LNCAP (cell line): ENCODE results near the gene OR9G1.

ENCODE experiments used
- TF ChIP-seq, protein P1 (sequence below): fragments of 450-650 bp; IDR thresholded peaks from 2 replicates; pipeline ENCODE4 v1.5.1; 2017; ENCODE audit warnings: mild to moderate bottlenecking

OR9G1 gene

GRCh38 chr11:56700914-56701485 lies 2.1 kb downstream of the OR9G1 start:
- TF ChIP-seq, protein P1, sequence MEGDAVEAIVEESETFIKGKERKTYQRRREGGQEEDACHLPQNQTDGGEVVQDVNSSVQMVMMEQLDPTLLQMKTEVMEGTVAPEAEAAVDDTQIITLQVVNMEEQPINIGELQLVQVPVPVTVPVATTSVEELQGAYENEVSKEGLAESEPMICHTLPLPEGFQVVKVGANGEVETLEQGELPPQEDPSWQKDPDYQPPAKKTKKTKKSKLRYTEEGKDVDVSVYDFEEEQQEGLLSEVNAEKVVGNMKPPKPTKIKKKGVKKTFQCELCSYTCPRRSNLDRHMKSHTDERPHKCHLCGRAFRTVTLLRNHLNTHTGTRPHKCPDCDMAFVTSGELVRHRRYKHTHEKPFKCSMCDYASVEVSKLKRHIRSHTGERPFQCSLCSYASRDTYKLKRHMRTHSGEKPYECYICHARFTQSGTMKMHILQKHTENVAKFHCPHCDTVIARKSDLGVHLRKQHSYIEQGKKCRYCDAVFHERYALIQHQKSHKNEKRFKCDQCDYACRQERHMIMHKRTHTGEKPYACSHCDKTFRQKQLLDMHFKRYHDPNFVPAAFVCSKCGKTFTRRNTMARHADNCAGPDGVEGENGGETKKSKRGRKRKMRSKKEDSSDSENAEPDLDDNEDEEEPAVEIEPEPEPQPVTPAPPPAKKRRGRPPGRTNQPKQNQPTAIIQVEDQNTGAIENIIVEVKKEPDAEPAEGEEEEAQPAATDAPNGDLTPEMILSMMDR = no peak

DNA sequence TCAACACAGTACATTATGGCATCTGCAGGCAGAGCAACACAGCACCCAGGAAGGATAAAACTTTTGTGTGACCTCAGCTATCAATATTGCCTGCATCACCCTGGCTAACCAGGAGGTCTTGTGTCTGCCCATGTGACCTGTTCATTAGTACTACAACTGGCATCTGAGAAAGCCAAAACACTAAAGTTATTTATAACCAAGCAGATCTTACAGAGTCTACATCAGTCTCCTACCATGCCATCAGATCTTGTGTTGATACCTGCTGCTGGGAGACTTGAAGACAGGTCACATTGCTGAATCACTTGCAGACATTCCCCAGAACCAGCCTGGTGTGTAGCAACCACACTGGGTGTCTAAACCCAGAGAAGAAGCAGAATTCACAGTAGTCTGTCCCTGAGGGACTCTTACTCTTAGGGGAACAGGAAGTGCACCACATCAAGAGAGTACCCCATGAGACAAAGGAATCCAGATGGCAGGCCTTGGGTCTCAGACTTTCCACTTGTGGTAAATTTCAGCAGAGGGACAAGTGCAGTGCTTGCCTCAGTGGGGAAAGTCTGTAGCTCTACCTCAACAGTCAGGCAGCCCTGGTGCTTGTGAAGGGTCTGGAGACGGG lies 7.0 kb downstream of the OR9G1 start:
- TF ChIP-seq, protein P1 = no peak

GRCh38 chr11:56706486-56706885 lies 7.6 kb downstream of the OR9G1 start:
- TF ChIP-seq, protein P1 = no peak

DNA sequence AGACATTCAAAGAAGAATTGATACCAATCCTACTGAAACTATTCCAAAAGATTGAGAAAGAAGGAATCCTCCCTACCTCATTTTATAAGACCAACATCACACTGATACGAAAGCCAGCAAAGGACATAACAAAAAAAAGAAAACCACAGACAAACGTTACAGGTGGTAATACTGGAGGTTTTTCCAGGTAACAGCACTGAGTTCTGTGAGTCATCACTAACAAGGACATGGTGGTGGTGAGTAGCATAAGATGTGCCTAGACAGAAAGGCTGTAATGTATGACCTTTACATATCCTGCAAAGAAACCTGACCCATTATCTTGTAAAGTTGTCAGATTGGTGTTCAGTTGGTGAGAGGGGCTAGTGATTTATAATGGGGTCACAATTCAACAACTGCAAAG lies 15.3 kb downstream of the OR9G1 start:
- TF ChIP-seq, protein P1 = no peak

- TF ChIP-seq, protein P1 = no peak
Observed at GRCh38 chr11:56716379-56716854, 17.5 kb downstream of the OR9G1 start.

GRCh38 chr11:56720513-56720912 lies 21.6 kb downstream of the OR9G1 start:
- TF ChIP-seq, protein P1 = no peak

GRCh38 chr11:56740107-56740506 lies 41.2 kb downstream of the OR9G1 start:
- TF ChIP-seq, protein P1 = no peak
